ENCODE measurements around the gene APEH. TPM values are rescaled to one million over a fixed set of nuclear protein-coding genes. Genes with fewer than 3 reads are reported as not detected.

APEH gene
- total and polyA plus RNA-seq, 2 of the 13 experiments (the other 11 are each of a cell fraction or from before 2014, with no cell fraction given) = 116 to 130 TPM

- TF ChIP-seq ZNF749 (CRISPR knock-in tag; IDR thresholded peaks at IDR 0.05; ENCODE audit: borderline replicate concordance) = no peak
- TF ChIP-seq TOE1 (CRISPR knock-in tag; IDR thresholded peaks at IDR 0.05) = no peak
- no peak for TF ChIP-seq MXD1 (CRISPR knock-in tag; IDR thresholded peaks at IDR 0.05)
- TF ChIP-seq ZNF563 (CRISPR knock-in tag; IDR thresholded peaks at IDR 0.05) = no peak
- TF ChIP-seq ARID5B (CRISPR knock-in tag; IDR thresholded peaks at IDR 0.05) = no peak; the same call in none of the 2 replicates
- TF ChIP-seq ZNF382 (CRISPR knock-in tag; IDR thresholded peaks at IDR 0.05; ENCODE audit: borderline replicate concordance) = no peak
- no peak for TF ChIP-seq NR3C1 (CRISPR knock-in tag; IDR thresholded peaks at IDR 0.05)
- TF ChIP-seq NRL (CRISPR knock-in tag; IDR thresholded peaks at IDR 0.05; ENCODE audit: borderline replicate concordance) = no peak
- no peak for TF ChIP-seq ZFP62 (CRISPR knock-in tag; IDR thresholded peaks at IDR 0.05)
- TF ChIP-seq ATF7 (IDR thresholded peaks at IDR 0.05) = no peak
- no peak for TF ChIP-seq ATF7 (CRISPR knock-in tag; IDR thresholded peaks at IDR 0.05)
- TF ChIP-seq ZNF142 (CRISPR knock-in tag; IDR thresholded peaks at IDR 0.05) = no peak
- TF ChIP-seq ZNF609 (CRISPR knock-in tag; IDR thresholded peaks at IDR 0.05; ENCODE audit: borderline replicate concordance) = peak; percentile 50; the same call in 1 of the 2 replicates
- TF ChIP-seq HDAC6 (IDR thresholded peaks at IDR 0.05; ENCODE audit: low read depth, low read length) = no peak
- TF ChIP-seq ZNF580 (CRISPR knock-in tag; IDR thresholded peaks at IDR 0.05; ENCODE audit: borderline replicate concordance, low read depth) = no peak
Measured at GRCh38 chr3:49666592-49666991, 7.6 kb upstream of the APEH start (continued).
